Measurements from ENCODE around the gene ZNF75A. TPM values are rescaled to one million over a fixed set of nuclear protein-coding genes. Genes with fewer than 3 reads are reported as not detected.

The ZNF75A gene
- total and polyA plus RNA-seq, 9 of the 15 experiments (the other 6 are each of a cell fraction or from before 2014, with no cell fraction given) = 7.2 to 24.5 (median 17.1) TPM

GRCh38 chr16:3348547-3349167 is 43.4 kb downstream of the ZNF75A start (continued):
- TF ChIP-seq ATF3 (IDR thresholded peaks at IDR 0.05) (peak; percentile 71), ATF3 (CRISPR knock-in tag; conservative IDR thresholded peaks at IDR 0.05) (no peak), YBX1 (IDR thresholded peaks at IDR 0.05) (no peak), CREB1 (IDR thresholded peaks at IDR 0.05) (no peak; the same call in 1 of the 2 replicates), CREB1 (CRISPR knock-in tag; IDR thresholded peaks at IDR 0.05) (0 out of 2 replicates have a peak, but pooled peaks have one; percentile 13), NFE2 (IDR thresholded peaks at IDR 0.05; ENCODE audit: low read depth) (peak; percentile 28; the same call in 1 of the 2 replicates), PHF20 (IDR thresholded peaks at IDR 0.05; ENCODE audit: partially characterized antibody) (peak; percentile 38), VEZF1 (CRISPR knock-in tag; IDR thresholded peaks at IDR 0.05) (peak; percentile 71), MITF (IDR thresholded peaks at IDR 0.05) (peak; percentile 91), E2F1 (CRISPR knock-in tag; IDR thresholded peaks at IDR 0.05) (no peak), TCF7 (IDR thresholded peaks at IDR 0.05; ENCODE audit: borderline replicate concordance) (peak; percentile 78; the same call in 1 of the 2 replicates), ZMIZ1 (IDR thresholded peaks at IDR 0.05; ENCODE audit: low read depth in 2 of 2, low read length in 2 of 2) (peak in 1 of 2 experiments; percentile 88; a peak in 2 of 4 replicates), TCF3 (CRISPR knock-in tag; IDR thresholded peaks at IDR 0.05) (peak; percentile 96), HMBOX1 (IDR thresholded peaks at IDR 0.05) (peak; percentile 58; the same call in 1 of the 2 replicates), NCOR1 (IDR thresholded peaks at IDR 0.05) (peak; percentile 93)
